Measurements from ENCODE around the gene NR4A3. TPM values are rescaled to one million over a fixed set of nuclear protein-coding genes. Genes with fewer than 3 reads are reported as not detected.

The NR4A3 gene
- total and polyA plus RNA-seq, 9 of the 15 experiments (the other 6 are each of a cell fraction or from before 2014, with no cell fraction given): 0.04 to 0.07 TPM; not detected in 7

GRCh38 chr9:99906403-99907207, 84.9 kb downstream of the NR4A3 start, which contains the start of gene STX17 (continued):
- TF ChIP-seq NR2F6 (CRISPR knock-in tag; IDR thresholded peaks at IDR 0.05): no peak
- TF ChIP-seq IRF2 (CRISPR knock-in tag; IDR thresholded peaks at IDR 0.05): peak; percentile 83; the same call in 1 of the 2 replicates
- TF ChIP-seq CXXC5 (CRISPR knock-in tag; IDR thresholded peaks at IDR 0.05): peak; percentile 54; the same call in 1 of the 2 replicates
- no peak for TF ChIP-seq SPI1 (IDR thresholded peaks at IDR 0.05; ENCODE audit: borderline replicate concordance, low read depth, low read length)
- no peak for TF ChIP-seq CBFA2T3 (IDR thresholded peaks at IDR 0.05)
- TF ChIP-seq ELK3 (CRISPR knock-in tag; IDR thresholded peaks at IDR 0.05): no peak
- peak; percentile 91 to 92 for TF ChIP-seq NRF1 (conservative IDR thresholded peaks at IDR 0.05 in 1 of 2, IDR thresholded peaks at IDR 0.05 in 1 of 2)
- TF ChIP-seq MXI1 (IDR thresholded peaks at IDR 0.05; ENCODE audit: low read depth, low read length): no peak
- no peak for TF ChIP-seq TEAD1 (CRISPR knock-in tag; IDR thresholded peaks at IDR 0.05)
- peak; percentile 89 for TF ChIP-seq HINFP (tag; conservative IDR thresholded peaks at IDR 0.05; ENCODE audit: low read depth)
- TF ChIP-seq PTTG1 (tag; IDR thresholded peaks at IDR 0.05; ENCODE audit: low read depth): no peak
- no peak for TF ChIP-seq ZNF695 (CRISPR knock-in tag; IDR thresholded peaks at IDR 0.05)
- peak; percentile 41; the same call in 1 of the 2 replicates for TF ChIP-seq ZNF263 (CRISPR knock-in tag; IDR thresholded peaks at IDR 0.05; ENCODE audit: borderline replicate concordance)
- TF ChIP-seq, protein P1, sequence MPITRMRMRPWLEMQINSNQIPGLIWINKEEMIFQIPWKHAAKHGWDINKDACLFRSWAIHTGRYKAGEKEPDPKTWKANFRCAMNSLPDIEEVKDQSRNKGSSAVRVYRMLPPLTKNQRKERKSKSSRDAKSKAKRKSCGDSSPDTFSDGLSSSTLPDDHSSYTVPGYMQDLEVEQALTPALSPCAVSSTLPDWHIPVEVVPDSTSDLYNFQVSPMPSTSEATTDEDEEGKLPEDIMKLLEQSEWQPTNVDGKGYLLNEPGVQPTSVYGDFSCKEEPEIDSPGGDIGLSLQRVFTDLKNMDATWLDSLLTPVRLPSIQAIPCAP (CRISPR knock-in tag; IDR thresholded peaks at IDR 0.05; ENCODE audit: borderline replicate concordance): no peak
- TF ChIP-seq PML (IDR thresholded peaks at IDR 0.05; ENCODE audit: low read length): peak; percentile 28; the same call in 1 of the 2 replicates
- no peak for TF ChIP-seq PKNOX1 (IDR thresholded peaks at IDR 0.05)
- peak; percentile 35; the same call in 1 of the 2 replicates for TF ChIP-seq GABPB1 (CRISPR knock-in tag; IDR thresholded peaks at IDR 0.05)
- TF ChIP-seq CTCFL (IDR thresholded peaks at IDR 0.05; ENCODE audit: borderline replicate concordance, insufficient read depth, low read depth, low read length, poor library complexity, severe bottlenecking): peak; percentile 8
- no peak for TF ChIP-seq NFYB (IDR thresholded peaks at IDR 0.05; ENCODE audit: extremely low read depth, insufficient read length)
- TF ChIP-seq, protein P2, sequence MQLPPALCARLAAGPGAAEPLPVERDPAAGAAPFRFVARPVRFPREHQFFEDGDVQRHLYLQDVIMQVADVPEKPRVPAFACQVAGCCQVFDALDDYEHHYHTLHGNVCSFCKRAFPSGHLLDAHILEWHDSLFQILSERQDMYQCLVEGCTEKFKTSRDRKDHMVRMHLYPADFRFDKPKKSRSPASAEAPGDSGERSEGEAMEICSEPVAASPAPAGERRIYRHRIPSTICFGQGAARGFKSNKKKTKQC (CRISPR knock-in tag; IDR thresholded peaks at IDR 0.05): peak; percentile 59; the same call in 1 of the 2 replicates
